GM18517 (cell line): ENCODE results near the gene KLF11.

ENCODE experiments used
- ATAC-seq: cut with Tn5 transposase; IDR thresholded peaks from one replicate; pipeline ENCODE4 v1.9.1; 2021; ENCODE audit warnings: mild to moderate bottlenecking, moderate library complexity; ENCODE audit not compliant: unreplicated experiment

KLF11 gene

DNA sequence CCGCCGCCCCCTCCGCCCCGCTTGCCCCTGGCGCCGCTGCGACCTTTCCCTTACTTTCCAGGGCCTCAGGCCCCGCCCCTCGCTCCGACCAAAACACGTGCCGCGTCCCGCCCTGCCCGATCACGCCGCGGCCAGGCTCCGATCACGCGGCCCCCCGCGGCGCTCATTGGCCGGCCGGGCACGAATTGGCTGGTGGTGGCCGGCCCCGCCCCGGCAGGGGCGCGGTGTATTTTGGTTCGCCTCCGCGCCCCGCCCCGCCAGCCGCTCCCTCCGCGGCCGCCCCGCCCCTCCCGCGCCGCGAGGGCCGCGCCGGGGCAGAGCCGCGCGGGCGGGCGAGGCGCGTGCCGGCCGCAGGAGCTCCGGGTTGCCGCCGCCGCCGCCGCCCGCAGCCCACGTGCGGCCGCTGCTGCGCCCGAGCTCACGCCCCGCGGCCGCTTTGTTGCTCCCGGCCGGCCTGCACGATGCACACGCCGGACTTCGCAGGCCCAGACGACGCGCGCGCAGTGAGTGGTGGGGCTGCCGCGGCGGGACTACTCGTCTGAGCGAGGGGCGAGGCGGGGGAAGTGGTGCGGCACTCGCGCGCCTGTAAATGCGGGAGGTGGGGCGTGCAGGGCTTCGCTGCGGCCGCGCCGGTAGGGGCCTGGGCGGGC lies at the start of gene KLF11:
KLF11 (plus strand) TSS at position 295 of the 650 bp plus-strand sequence; CDS start at position 462, 167 bp downstream.
- peak; percentile 46 for ATAC-seq

DNA sequence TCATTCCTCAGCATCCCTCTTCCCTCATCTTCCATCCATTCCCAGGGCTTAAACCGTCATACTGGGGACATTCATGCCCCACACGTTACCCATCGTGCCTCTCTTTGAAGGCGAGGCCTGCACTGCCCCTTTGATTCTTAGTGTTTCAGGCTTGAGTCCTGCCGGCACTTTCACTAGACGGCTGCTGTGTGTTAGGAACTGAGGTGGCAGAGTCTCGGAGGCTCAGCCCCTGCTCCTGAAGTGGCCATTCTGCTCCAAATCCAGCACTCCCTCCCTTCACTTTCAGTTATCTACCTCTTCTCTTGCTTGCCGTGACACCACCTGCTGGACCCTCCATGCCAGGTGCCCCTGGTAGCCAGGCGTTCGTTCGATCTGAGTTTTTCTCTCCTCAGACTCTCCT lies 48.9 kb upstream of the KLF11 start:
- ATAC-seq: no peak

DNA sequence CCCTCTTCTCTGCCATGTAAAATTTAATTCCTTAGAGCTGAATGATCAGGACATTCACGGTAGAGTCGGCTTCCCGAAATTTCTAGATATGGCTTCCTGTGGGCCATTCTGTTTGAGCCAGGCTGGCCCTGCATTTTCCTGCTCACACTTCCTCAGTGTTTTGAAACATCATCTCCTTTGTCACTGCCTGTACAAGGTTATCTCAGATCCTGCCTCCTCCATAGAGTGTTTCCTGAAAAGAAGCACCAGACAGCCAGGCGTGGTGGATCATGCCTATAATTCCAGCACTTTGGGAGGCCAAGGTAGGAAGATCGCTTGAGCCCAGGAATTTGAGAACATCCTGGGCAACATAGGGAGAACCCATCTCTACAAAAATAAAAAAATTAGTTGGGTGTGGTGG lies 48.3 kb upstream of the KLF11 start:
- ATAC-seq: no peak

DNA sequence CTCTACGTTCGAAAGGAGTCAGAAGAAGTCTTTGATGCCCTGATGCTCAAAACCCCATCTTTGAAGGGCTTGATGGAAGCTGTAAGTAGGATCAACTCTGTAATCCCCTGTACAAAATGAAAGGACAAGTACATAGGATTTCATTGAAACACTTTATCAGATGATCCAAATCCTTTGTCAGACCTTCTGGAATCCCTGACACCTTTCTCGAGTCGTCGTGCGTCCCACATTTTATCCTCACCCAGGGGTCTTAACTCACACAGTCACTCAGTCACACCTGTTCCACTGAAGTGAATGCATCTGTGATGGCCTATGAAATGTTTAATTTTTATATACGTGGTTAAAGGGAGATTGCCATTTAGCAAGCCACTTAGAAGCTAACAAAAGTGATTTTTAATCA lies 47.0 kb upstream of the KLF11 start:
- no peak for ATAC-seq

DNA sequence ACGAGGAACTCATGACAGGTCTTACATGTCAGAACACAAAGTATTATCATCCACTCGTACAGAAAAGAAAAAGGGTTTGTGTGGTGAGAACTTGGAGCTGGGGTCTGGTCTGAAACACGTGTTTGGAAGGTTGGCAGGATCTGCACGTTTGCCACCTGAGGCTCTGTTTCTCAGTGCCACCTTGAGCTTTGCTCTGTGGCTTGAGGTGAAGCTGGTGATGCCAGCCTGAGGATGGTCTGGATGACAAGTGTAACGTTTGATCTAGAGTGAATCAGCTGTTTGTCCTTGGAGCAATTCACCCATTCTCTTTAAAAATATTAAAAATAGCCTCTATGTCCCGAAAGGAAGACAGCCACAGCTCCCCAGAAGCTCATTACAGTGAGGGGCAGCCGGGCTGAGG lies 45.4 kb upstream of the KLF11 start:
- ATAC-seq: no peak

DNA sequence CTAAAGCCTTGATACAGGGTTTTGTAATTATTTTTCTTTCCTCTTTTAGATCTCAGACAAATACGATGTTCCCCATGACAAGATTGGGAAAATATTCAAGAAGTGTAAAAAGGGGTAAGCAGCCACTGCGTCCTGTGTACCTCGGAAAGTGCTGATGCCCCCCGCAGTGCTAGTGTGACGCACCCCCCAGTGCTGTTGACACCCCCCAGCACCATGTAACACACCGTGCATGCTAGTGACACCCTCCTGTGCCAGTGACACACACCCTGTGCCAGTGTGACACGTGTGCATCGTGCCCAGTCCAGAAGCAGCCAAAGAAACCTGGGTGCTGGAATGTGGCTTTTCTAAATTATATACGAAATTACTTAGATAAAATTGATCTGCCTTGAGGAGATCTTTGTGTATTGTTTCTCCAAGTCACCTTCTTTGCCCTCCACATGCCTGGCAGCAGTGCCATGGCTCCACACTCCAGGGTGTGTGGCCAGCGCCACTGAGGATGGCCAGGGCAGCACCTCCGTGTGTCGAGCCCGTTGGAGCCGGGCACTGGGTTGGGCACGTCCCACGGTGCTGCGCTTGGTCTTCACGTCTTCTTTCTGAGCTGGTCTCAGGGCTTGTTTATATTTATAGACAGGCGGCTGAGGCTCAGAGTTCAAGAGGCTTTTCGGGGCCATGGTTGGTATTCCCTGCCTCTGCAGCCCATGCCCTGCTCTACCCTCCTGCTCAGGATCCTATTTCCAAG lies 44.3 kb upstream of the KLF11 start:
- ATAC-seq: no peak

DNA sequence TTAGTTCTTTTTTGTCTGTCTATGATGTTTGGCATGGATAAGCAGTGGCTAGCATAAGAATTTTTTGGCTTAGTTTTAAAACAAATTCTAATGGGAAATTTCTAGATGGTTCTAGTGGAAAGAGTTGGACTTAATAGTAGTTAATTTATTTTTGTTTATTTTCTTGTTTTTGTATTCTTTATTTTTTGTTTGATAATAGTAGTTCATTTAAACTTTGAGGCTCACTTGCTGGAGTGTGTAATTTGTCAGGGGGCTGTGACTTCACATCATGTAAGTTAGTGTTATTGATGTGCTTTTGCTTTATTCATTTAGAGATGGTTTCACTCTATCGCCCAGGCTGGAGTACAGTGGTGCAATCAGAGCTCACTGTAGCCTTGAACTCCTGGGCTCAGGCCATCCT lies 43.7 kb upstream of the KLF11 start:
- ATAC-seq: no peak

DNA sequence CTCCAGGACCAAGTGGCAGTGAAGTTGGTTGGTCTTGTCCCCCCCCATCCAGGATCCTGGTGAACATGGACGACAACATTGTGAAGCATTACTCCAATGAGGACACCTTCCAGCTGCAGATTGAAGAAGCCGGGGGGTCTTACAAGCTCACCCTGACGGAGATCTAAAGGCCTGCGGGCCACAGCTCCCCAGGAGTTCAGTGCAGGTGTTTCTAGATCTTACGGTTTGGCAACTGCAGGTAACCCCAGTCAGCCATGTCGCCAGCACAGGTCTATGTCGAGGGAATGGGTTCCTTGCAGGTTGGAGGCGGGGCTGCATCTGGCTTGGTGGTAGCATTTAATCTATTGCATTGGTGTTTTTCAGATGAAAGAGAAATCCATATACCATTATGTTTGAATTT lies 42.8 kb upstream of the KLF11 start:
- ATAC-seq: no peak

DNA sequence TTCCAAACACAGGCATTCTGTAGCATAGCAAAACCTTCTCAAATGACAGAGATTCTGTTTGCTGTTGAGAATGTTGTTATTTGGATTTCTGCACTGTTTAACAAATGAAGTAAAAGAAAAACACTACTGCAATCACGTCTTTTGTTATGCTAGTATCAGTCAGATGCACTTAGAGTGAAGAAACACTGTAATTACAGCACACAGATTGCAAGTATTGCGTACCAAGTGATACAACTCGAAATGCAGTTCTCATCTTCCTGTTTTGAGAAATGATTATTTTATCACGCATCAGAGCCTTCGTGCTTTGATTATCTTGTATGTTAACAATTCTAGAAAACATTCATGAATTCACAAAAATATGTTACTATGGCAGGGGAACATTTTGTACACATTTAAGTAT lies 41.8 kb upstream of the KLF11 start:
- ATAC-seq: no peak

DNA sequence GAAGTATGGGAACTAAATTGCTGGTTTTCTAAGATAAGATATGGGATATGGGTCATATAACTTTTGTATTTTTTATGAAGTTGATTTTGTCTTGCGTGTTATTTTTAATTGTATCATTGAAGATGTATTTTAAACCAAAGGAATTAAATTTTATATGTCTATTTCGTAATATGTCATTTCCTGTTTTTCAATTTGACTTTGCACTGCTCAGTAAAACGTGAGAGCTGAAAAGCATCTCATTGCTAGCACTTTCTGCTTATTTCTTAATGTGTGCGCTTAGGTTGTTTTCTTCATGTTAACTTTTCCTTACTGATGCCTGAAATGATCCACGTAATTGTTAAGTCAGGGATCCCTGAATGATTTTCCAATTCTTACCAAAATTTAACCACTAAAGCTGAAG lies 41.2 kb upstream of the KLF11 start:
- no peak for ATAC-seq

DNA sequence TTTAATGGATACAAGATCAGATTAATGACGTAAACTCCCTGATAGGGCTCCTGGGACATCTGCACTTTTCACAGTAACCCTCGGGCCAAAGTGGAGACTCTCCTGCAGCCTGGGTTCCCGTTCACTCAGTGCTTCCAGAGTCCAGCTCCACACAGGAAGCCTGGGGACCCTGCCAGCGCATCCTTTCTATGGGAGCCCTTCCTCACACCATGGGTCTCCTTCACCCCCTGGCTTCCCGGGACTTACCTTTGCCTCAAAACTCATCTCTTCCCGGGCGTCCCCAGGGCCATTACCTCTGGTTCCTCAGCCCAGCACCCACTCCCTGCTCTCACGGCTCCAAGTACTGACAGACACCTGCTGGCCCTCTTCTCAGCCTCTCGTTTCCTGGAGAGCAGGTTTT lies 40.7 kb upstream of the KLF11 start:
- ATAC-seq: no peak

DNA sequence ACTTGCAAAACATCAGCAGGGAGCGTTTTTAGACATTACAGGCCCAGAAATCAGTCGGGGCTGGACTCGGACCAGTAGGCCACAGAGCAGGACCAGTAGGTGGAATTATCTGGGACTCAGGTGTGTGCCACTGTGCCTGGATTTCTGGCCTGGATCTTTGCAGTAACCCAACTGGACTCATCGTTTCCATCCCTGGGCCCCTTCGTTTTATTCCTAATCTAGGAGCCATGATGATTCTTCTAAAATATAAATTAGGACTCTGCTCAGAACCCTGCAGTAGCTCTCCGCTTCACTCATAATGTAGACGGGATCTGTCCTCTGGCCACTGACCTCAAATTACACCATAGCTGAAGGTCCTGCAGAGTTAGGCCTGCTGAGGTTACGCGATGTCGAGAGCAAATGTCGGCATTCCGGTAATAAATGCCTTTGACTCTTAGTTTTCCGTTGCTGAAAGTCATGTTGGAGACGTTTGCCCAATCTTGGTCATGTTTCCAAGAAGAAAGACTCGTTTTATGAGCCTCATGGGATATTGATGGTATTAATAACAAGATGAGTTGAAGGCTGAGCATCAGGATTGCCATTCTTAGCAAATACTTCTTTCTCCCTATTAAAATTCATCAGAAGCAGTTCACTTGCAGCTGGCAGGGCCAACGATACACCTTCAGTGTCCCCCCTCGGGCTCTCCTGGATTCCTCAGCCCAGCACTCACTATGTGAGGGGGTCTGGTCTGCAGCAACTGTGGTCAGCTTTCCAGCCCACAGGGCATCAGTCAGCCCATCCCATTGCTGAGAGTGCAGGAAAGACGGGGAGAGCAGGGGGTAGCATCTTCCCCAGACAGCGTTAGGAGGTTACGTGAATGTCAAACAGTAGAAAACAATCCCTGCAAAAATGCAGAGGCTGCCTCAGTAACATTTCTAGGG lies 39.9 kb upstream of the KLF11 start:
- no peak for ATAC-seq

DNA sequence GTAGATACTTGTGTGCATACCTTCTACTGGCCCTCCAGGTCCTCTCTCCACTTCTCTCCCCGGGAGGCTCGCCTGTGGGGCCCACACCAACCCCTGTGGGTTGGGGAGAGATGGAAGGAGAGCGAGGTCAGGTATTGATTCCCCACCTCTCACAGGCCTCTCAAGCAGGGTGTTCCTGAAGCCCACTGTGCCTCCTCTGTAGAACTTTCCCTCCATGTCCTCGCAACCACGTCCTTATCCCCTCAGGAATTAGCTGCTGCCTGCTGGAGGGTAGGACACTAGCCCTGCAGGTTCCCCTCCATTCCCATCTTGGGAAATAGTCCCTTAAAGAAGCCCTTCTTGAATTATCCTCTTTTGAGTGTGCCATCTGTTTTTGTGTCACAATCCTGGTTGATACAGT lies 38.9 kb upstream of the KLF11 start:
- ATAC-seq: no peak

DNA sequence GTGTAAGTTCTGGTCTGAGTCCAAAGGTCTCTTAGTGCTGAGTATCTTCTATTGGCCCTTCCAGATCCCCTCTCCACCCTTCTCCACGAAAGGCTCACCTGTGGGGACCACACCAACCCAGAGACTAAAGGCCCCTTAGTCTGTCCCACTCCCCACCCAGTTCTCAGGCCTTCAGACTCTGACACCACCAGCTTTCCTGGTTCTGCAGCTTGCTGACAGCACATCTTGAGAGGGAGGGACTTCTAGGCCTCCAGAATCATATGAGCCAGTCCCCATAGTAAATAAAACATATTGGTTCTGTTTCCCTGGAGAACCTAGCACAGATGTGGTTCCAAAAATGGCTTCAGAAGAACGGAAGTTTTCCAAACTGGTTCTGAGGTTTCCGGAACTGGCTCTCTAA lies 38.5 kb upstream of the KLF11 start:
- no peak for ATAC-seq

DNA sequence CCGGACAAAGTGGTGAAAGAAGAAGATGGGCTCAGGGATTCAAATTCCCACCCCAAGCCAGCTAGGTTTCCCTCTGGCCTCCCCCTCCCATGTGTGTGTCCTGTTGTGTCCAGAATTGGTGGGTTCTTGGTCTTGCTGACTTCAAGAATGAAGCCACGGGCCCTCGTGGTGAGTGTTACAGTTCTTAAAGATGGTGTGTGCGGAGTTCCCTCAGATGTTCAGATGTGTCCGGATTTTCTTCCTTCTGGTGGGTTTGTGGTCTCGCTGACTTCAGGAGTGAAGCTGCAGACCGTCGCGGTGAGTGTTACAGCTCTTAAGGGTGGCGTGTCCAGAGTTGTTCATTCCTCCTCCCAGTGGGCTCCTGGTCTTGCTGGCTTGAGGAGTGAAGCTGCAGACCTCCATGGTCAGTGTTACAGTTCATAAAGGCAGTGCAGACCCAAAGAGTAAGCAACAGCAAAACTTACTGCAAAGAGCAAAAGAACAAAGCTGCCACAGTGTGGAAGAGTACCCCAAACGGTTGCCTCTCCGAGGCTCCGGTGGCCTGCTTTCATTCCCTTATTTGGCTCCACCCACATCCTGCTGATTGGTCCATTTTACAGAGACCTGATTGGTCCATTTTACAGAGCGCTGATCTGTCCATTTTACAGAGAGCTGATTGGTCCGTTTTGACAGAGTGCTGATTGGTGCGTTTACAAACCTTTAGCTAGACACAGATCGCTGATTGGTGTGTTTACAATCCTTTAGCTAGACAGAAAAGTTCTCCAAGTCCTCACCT lies 37.7 kb upstream of the KLF11 start:
- ATAC-seq: no peak

DNA sequence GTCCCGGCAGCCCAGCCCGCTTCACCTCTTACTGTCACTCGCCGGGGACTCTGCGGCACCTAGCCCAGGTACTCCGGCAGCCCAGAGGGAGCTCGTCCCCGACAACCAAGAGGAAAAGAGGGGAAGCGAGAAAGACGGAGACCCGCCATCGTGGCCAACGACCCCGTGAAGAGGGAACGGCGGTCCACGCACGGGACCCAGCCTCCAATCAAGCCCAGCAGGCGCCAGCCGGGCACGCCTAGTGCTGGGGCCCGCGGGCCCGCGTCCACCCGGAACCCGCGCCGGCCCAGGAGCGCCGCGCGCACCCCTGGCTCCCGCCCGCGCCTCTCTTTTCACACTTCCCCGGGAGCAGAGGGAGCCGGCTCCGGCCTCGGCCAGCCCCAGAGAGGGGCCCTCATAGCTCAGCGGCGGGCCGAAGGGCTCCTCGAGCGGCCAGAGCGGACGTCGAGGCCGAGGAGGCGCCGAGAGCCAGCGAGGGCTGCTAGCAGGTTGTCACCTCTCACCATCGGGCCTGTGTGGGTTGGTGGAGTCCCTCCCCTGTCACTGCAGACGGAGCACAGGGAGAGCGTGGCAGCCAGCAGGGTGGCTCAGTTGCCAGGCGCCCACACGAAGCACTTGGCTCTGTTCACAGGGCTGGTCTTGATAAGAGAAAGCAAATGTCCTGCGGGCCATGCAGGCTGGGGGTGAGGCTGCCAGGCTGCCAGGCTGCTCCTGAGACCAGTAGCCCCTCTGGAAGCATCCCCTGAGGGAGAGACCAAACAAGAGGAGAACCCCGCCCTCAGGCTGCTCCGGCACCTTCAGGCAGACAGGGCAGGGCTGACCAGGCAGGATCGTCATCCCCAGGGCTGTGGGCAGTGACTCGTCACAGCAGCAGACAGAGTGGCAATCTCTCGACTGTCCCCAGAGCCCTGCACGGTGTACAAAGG lies 36.9 kb upstream of the KLF11 start:
- ATAC-seq: no peak

DNA sequence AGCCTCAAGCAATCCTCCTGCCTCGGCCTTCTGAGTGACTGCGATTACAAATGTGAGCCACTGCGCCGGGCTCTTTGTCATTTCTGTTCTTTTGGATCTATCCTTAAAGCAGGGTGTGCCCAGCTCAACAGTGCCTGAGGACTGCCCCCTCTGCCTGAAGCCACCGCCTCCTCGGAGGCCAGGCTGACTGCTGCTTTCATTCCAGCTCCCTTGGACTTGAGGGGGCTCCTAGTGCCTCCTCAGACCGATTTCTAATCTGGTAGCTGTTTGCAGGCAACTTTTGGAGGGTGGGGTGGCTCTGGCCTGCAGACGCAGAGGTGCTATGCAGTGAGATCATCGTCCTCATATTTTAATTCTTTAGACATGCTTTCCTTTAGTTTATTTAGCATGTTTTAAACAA lies 35.9 kb upstream of the KLF11 start:
- ATAC-seq: no peak

DNA sequence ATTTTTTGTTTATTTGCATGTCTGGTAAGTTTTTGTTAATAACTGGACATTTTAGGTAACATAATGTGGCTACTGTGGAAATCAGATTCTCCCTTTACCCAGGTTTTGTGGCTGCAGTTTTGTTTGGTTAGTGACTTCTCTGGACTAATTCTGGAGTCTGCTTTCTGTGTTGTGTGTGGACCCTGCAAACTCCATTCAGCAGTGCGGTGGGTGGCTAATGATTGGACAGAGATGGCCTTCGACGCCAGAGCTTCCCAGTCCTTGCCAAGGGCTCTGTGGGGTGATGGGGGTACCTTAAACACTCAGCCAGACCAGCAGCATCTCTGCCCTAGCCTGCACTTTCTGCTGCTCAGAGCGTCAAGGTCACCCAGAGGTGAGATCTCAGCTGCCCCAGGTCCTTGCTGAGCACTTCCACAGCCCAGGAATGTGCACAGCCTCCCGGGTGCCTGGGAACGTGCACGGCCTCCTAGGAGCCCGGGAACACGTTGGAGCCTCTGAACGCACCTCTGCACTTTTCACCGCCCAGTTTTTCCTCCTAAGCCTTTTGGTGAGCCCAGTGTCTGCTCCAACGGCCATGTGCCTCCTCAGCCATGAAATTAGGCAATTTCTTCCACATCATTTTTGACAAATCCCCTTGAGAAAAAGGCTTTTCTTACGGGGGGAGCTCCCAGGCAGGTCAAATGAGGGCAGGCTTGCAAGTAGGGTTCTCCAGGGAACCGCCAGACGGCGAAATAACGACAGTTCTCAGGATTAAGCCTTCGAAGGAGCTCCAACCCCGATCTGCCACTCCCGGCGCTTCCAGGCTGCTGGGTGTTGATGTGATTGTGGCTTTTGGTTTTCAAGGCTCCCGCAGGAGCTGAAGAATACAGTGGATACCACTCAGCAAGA lies 35.2 kb upstream of the KLF11 start:
- ATAC-seq: no peak

DNA sequence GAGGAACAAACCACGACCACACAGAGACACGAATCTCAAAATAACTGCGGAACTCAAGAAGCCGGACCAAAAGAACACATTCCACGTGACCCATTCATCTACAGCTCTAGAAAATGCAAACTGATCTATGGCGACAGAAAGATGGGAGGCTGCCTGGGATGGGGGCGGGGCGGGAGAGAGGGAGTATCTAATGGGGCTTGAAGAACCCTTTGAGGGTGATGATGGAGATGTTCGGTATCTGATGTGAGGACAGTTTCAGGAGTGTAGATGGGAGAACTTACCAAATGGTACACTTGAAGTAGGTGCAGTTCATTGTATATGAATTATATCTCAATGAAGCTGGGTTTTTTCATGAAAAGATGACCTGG lies 34.6 kb upstream of the KLF11 start:
- no peak for ATAC-seq
